Esophagus muscularis mucosa (tissue), 4 donors: ENCODE data around the gene TADA2B. TPM values are rescaled to one million over a fixed set of nuclear protein-coding genes. Genes with fewer than 3 reads are reported as not detected.

Source experiments
- DNase-seq: peaks from one replicate; pipeline ENCODE4 v3.0.0-alpha.2; 2017; ENCODE audit errors: extremely low spot score
- H3K27ac ChIP-seq, 4 donors: fragments of 200-600 bp; sonication (generic); replicated peaks in 1 of 4; 1 replicate in 3 of 4; 2 replicates in 1 of 4; pipeline ENCODE4 v1.5.1; 2016 to 2019; ENCODE audit warnings: mild to moderate bottlenecking in 1 of 4
- H3K27me3 ChIP-seq, 4 donors: fragments of 200-600 bp; sonication (generic); one replicate each; pipeline versions ENCODE4 v1.5.1 to v1.6.0; 2016 to 2019
- H3K36me3 ChIP-seq, 4 donors: fragments of 200-600 bp; sonication (generic); one replicate each; pipeline ENCODE4 v1.5.1; 2016 to 2019
- H3K4me1 ChIP-seq, 4 donors: fragments of 200-600 bp; sonication (generic); one replicate each; pipeline ENCODE4 v1.5.1; 2016 to 2019
- H3K4me3 ChIP-seq, 4 donors: fragments of 200-600 bp; sonication (generic); 1 replicate in 2 of 4; 2 replicates in 2 of 4; pipeline ENCODE4 v1.5.1; 2016 to 2019; ENCODE audit warnings: mild to moderate bottlenecking in 4 of 4, moderate library complexity in 1 of 4
- H3K9me3 ChIP-seq, 4 donors: fragments of 200-600 bp; sonication (generic); 1 replicate in 3 of 4; 2 replicates in 1 of 4; pipeline ENCODE4 v1.5.1; 2016 to 2019
- CTCF ChIP-seq, 3 experiments: fragments of 200-600 bp in 2 of 3; fragments of 450-650 bp in 1 of 3; sonication (generic) in 2 of 3; IDR thresholded peaks; one replicate each; pipeline ENCODE4 v1.5.1; 2017 to 2019; ENCODE audit warnings: antibody characterized with exemption in 3 of 3, mild to moderate bottlenecking in 2 of 3, moderate library complexity in 1 of 3
- EP300 ChIP-seq: sonication (generic); formaldehyde crosslinking; IDR thresholded peaks from one replicate; pipeline ENCODE4 v1.6.1; 2017; ENCODE audit warnings: antibody characterized with exemption
- POLR2A ChIP-seq: fragments of 450-650 bp; IDR thresholded peaks from one replicate; pipeline ENCODE4 v1.6.1; 2017; ENCODE audit warnings: antibody characterized with exemption, moderate library complexity, mild to moderate bottlenecking, low read depth
- POLR2AphosphoS5 ChIP-seq, 2 donors: sonication (generic); formaldehyde crosslinking; IDR thresholded peaks; one replicate each; pipeline ENCODE4 v1.6.1; 2017; ENCODE audit warnings: antibody characterized with exemption in 2 of 2
- WGBS: methylation state at CpG from one replicate; pipeline ENCODE4 v1.1.5; 2018; 5-methylcytosine and 5-hydroxymethylcytosine counted together
- intact Hi-C: fragments of 100-400 bp; cut with DNase I; formaldehyde crosslinking; loops from one replicate; pipeline ENCODE4 v1.15.1; 2023
- total RNA-seq, 4 donors: library from RNA; depleted of rRNA; stranded (reverse); fragments of >200 nt; gene quantifications; one replicate each; pipeline versions ENCODE4 v1.1.0 to v1.2.1, GENCODE V29; 2016

Gene TADA2B
- total RNA-seq, 4 donors from 2014 or later: 19.9 to 31.7 (median 26.3) TPM

- Histone ChIP-seq H3K4me3 (no peak overlapping the region), H3K27ac (no peak overlapping the region), H3K27me3 (no peaks in the 10 kb centered on the region), H3K9me3 (no peaks in the 10 kb centered on the region), H3K36me3 (peaks cover 52 to 99% (median 89%) of the 10 kb centered on the region in 4 donors), H3K4me1 (peaks cover 0 to 8% (median 0%) of the 10 kb centered on the region in 4 donors)
- intact Hi-C loops: no loop called here
- 84% methylated on average over 9 of the region's 11 CpGs for WGBS
- DNase-seq: no peak
- TF ChIP-seq CTCF (IDR thresholded peaks at IDR 0.05): no peak
- TF ChIP-seq POLR2AphosphoS5 (IDR thresholded peaks at IDR 0.05): no peak
- TF ChIP-seq POLR2A: no peak
- no peak for TF ChIP-seq EP300
These were observed 30.0 kb upstream of the TADA2B start for GRCh38 chr4:7013175-7013574.

- Histone ChIP-seq H3K27me3 (no peaks in the 10 kb centered on the region), H3K4me3 (no peak overlapping the region), H3K9me3 (no peaks in the 10 kb centered on the region), H3K36me3 (peaks cover 52 to 96% (median 84%) of the 10 kb centered on the region in 4 donors), H3K27ac (no peak overlapping the region), H3K4me1 (peaks cover 0 to 1% (median 0%) of the 10 kb centered on the region in 4 donors)
- TF ChIP-seq EP300 (no peak), POLR2A (no peak), POLR2AphosphoS5 (IDR thresholded peaks at IDR 0.05) (no peak), CTCF (IDR thresholded peaks at IDR 0.05) (no peak)
- DNase-seq: no peak
- WGBS: 94% methylated on average over 10 of the region's 12 CpGs
- intact Hi-C loops: no loop called here
These were observed 28.4 kb upstream of the TADA2B start for GRCh38 chr4:7014815-7015214.

GRCh38 chr4:7015383-7016035 is 27.7 kb upstream of the TADA2B start:
- no peak for TF ChIP-seq POLR2AphosphoS5 (IDR thresholded peaks at IDR 0.05)
- no peak for TF ChIP-seq POLR2A
- no peak for TF ChIP-seq CTCF (IDR thresholded peaks at IDR 0.05)
- no peak for TF ChIP-seq EP300
- H3K27me3 ChIP-seq: no peaks in the 10 kb centered on the region
- H3K4me1 ChIP-seq: no peaks in the 10 kb centered on the region
- H3K9me3 ChIP-seq: no peaks in the 10 kb centered on the region
- DNase-seq: no peak
- no peak overlapping the region for H3K27ac ChIP-seq
- 84% methylated on average over 12 of the region's 12 CpGs for WGBS
- H3K36me3 ChIP-seq: peaks cover 48 to 93% (median 78%) of the 10 kb centered on the region in 4 donors
- no peak overlapping the region for H3K4me3 ChIP-seq
- intact Hi-C loops: no loop called here

- no peaks in the 10 kb centered on the region for H3K4me1 ChIP-seq
- H3K27me3 ChIP-seq: no peaks in the 10 kb centered on the region
- TF ChIP-seq EP300: no peak
- no peak for TF ChIP-seq POLR2AphosphoS5 (IDR thresholded peaks at IDR 0.05)
- TF ChIP-seq POLR2A: no peak
- no peak for TF ChIP-seq CTCF (IDR thresholded peaks at IDR 0.05)
- H3K27ac ChIP-seq: no peak overlapping the region
- H3K9me3 ChIP-seq: no peaks in the 10 kb centered on the region
- no peak overlapping the region for H3K4me3 ChIP-seq
- 79% methylated on average over 11 of the region's 11 CpGs for WGBS
- intact Hi-C loops: no loop called here
- DNase-seq: no peak
- H3K36me3 ChIP-seq: peaks cover 42 to 93% (median 78%) of the 10 kb centered on the region in 4 donors
These were observed 27.1 kb upstream of the TADA2B start for GRCh38 chr4:7016086-7016485.

- Histone ChIP-seq H3K4me3 (no peak overlapping the region), H3K9me3 (no peaks in the 10 kb centered on the region), H3K4me1 (no peaks in the 10 kb centered on the region), H3K36me3 (peaks cover 38 to 93% (median 77%) of the 10 kb centered on the region in 4 donors), H3K27me3 (no peaks in the 10 kb centered on the region), H3K27ac (no peak overlapping the region)
- intact Hi-C loops: no loop called here
- no peak for DNase-seq
- 97% methylated on average over 6 of the region's 6 CpGs for WGBS
- TF ChIP-seq CTCF (IDR thresholded peaks at IDR 0.05): no peak
- TF ChIP-seq EP300: no peak
- TF ChIP-seq POLR2AphosphoS5 (IDR thresholded peaks at IDR 0.05): no peak
- no peak for TF ChIP-seq POLR2A
These were observed 26.7 kb upstream of the TADA2B start for GRCh38 chr4:7016512-7016911.
